Testis (tissue), 3 donors: ENCODE results near the gene VPS13C. TPM values are rescaled to one million over a fixed set of nuclear protein-coding genes. Genes with fewer than 3 reads are reported as not detected.
A peak's percentile ranks its signal among the peaks of the same experiment; 100 is the strongest.

Experiments
- DNase-seq: peaks from one replicate; pipeline ENCODE4 v3.0.0-alpha.2; 2019
- H3K27ac ChIP-seq, 2 donors: fragments of 200-600 bp; sonication (generic); one replicate each; pipeline ENCODE4 v1.5.1; 2019
- H3K27me3 ChIP-seq: fragments of 200-600 bp; sonication (generic); one replicate; pipeline ENCODE4 v1.5.1; 2019
- H3K36me3 ChIP-seq: fragments of 200-600 bp; sonication (generic); one replicate; pipeline ENCODE4 v1.5.1; 2017; ENCODE audit warnings: low read depth; ENCODE audit errors: missing control alignments
- H3K4me1 ChIP-seq: fragments of 200-600 bp; sonication (generic); one replicate; pipeline ENCODE4 v1.5.1; 2019
- H3K4me3 ChIP-seq, 2 donors: fragments of 200-600 bp; sonication (generic); one replicate each; pipeline ENCODE4 v1.5.1; 2017 to 2019
- H3K9me3 ChIP-seq: fragments of 200-600 bp; sonication (generic); one replicate; pipeline ENCODE4 v1.5.1; 2017
- CTCF ChIP-seq, 3 experiments: fragments of 450-650 bp in 2 of 3; fragments of 200-600 bp in 1 of 3; sonication (generic) in 1 of 3; IDR thresholded peaks; one replicate each; pipeline ENCODE4 v1.5.1; 2016 to 2019; ENCODE audit warnings: antibody characterized with exemption in 3 of 3, mild to moderate bottlenecking in 2 of 3, moderate library complexity in 1 of 3
- POLR2A ChIP-seq: fragments of 450-650 bp; IDR thresholded peaks from one replicate; pipeline ENCODE4 v1.6.1; 2017; ENCODE audit warnings: antibody characterized with exemption, mild to moderate bottlenecking, moderate library complexity
- WGBS, 2 donors: methylation state at CpG; one replicate each; pipeline ENCODE4 v1.1.5; 2018; 5-methylcytosine and 5-hydroxymethylcytosine counted together
- intact Hi-C: fragments of 100-400 bp; cut with DNase I; formaldehyde crosslinking; loops from one replicate; pipeline ENCODE4 v1.15.1; 2023; ENCODE audit warnings: low total_unique reads
- polyA plus RNA-seq: library from polyadenylated mRNA; stranded (reverse); fragments of 350-450 nt; fragmentation: Illumina TruSeq; extraction: RNeasy Lipid Tissue Mini Kit (QIAGEN cat#74804); gene quantifications from one replicate; pipeline ENCODE4 v1.2.3, GENCODE V29; 2014; ENCODE audit warnings: low read depth, low replicate concordance; ENCODE audit not compliant: insufficient read depth
- total RNA-seq, 2 donors: library from RNA; depleted of rRNA; stranded (reverse); fragments of >200 nt; gene quantifications; one replicate each; pipeline ENCODE4 v1.2.3, GENCODE V29; 2016

The VPS13C gene
- total and polyA plus RNA-seq, 3 donors from 2014 or later: 21.3 to 89.1 (median 86.1) TPM

- intact Hi-C loops: no loop called here
- no peak for TF ChIP-seq CTCF (IDR thresholded peaks at IDR 0.05)
- no peak for TF ChIP-seq POLR2A
- 82 to 84% methylated on average over 5 of the region's 5 CpGs for WGBS, 2 donors
- H3K36me3 ChIP-seq: no peaks in the 10 kb centered on the region
- no peak for DNase-seq
- no peaks in the 10 kb centered on the region for H3K9me3 ChIP-seq
- H3K4me3 ChIP-seq: no peak overlapping the region
- no peaks in the 10 kb centered on the region for H3K4me1 ChIP-seq
- no peak overlapping the region for H3K27ac ChIP-seq
- H3K27me3 ChIP-seq: no peaks in the 10 kb centered on the region
These were observed 180.2 kb downstream of the VPS13C start for GRCh38 chr15:61880084-61880483.

GRCh38 chr15:61879219-61879618 is 181.0 kb downstream of the VPS13C start:
- Histone ChIP-seq H3K36me3 (no peaks in the 10 kb centered on the region), H3K27me3 (no peaks in the 10 kb centered on the region), H3K4me1 (no peaks in the 10 kb centered on the region), H3K27ac (no peak overlapping the region), H3K4me3 (no peak overlapping the region), H3K9me3 (no peaks in the 10 kb centered on the region)
- 94% methylated on average over 3 of the region's 3 CpGs for WGBS, 2 donors
- intact Hi-C loops: no loop called here
- DNase-seq: no peak
- no peak for TF ChIP-seq POLR2A
- TF ChIP-seq CTCF (IDR thresholded peaks at IDR 0.05): no peak

GRCh38 chr15:61871926-61872522 is 188.2 kb downstream of the VPS13C start:
- WGBS, 2 donors: 100% methylated on average over 1 of the region's 1 CpG
- H3K9me3 ChIP-seq: no peaks in the 10 kb centered on the region
- H3K4me3 ChIP-seq: no peak overlapping the region
- TF ChIP-seq CTCF (IDR thresholded peaks at IDR 0.05) (peak in 1 of 3 experiments; percentile 52), POLR2A (no peak)
- no peak for DNase-seq
- H3K27ac ChIP-seq: no peak overlapping the region
- intact Hi-C loops: no loop called here
- H3K36me3 ChIP-seq: no peaks in the 10 kb centered on the region
- H3K4me1 ChIP-seq: no peaks in the 10 kb centered on the region
- no peaks in the 10 kb centered on the region for H3K27me3 ChIP-seq

DNA sequence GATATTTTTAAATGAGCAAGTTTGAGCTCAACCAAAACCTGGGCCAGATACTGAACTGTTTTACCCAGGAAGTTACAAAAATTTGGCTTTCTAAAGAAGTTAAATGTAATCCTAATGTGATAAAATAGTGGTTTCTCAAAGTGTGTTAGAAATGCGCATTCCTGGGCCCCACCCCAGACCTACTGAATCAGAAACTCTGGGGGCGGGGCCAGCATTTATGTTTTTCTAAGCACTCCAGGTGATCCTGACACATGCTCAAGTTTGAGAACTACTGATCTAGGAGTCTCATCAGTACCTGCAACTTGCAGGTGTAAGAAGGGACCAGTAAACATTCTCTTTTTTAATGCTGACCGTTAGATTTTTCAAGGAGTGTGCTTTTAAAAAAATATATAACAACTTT is 190.6 kb downstream of the VPS13C start:
- H3K4me3 ChIP-seq: no peak overlapping the region
- no peak overlapping the region for H3K27ac ChIP-seq
- intact Hi-C loops: no loop called here
- WGBS, 2 donors: 94 to 98% methylated on average over 3 of the region's 3 CpGs
- H3K36me3 ChIP-seq: no peaks in the 10 kb centered on the region
- no peak for DNase-seq
- no peaks in the 10 kb centered on the region for H3K9me3 ChIP-seq
- TF ChIP-seq POLR2A (no peak), CTCF (IDR thresholded peaks at IDR 0.05) (no peak)
- no peaks in the 10 kb centered on the region for H3K27me3 ChIP-seq
- H3K4me1 ChIP-seq: no peaks in the 10 kb centered on the region

GRCh38 chr15:61861962-61862361 is 198.3 kb downstream of the VPS13C start:
- WGBS, 2 donors: 93 to 97% methylated on average over 3 of the region's 3 CpGs

More at GRCh38 chr15:61861962-61862361, 198.3 kb downstream of the VPS13C start:
- Histone ChIP-seq H3K27me3 (no peaks in the 10 kb centered on the region), H3K4me1 (peaks cover 4% of the 10 kb centered on the region), H3K4me3 (no peak overlapping the region), H3K9me3 (no peaks in the 10 kb centered on the region), H3K27ac (no peak overlapping the region), H3K36me3 (no peaks in the 10 kb centered on the region)
- TF ChIP-seq CTCF (IDR thresholded peaks at IDR 0.05): no peak
- TF ChIP-seq POLR2A: no peak
- no peak for DNase-seq
- intact Hi-C loops: no loop called here
